GM18861 (cell line): ENCODE results near the gene ZC3H12C.
A peak's percentile ranks its signal among the peaks of the same experiment; 100 is the strongest.

Source experiments
- ATAC-seq: cut with Tn5 transposase; IDR thresholded peaks from one replicate; pipeline ENCODE4 v1.9.1; 2021; ENCODE audit not compliant: unreplicated experiment

ZC3H12C gene

DNA sequence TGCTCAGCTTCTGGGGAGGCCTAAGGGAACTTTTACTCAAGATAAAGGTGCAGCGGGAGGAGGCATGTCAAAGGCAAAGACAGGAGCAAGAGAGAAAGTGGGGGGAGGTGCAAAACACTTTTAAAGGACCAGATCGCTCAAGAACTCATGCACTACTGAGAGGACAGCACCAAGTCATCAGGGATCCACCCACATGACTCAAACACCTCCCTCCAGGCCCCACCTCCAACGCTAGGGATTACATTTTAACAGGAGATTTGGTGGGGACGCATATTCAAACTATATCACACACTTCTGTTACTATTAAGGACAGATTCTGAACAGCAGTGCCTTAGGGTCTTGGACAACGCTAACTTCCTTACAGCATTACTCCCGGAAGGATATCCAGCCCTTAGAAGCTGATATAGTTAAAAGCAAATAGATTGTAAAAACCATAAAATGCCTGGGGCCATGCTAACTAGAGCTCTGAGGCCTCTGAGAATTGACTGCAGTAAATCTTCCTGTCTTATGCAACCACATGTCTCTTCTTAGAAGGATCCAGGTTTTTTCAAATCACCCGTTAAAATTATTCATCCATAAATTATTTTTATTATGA is 16.7 kb upstream of the ZC3H12C start:
- no peak for ATAC-seq

- peak; percentile 20 for ATAC-seq
These were observed 15.8 kb upstream of the ZC3H12C start for GRCh38 chr11:110077346-110077745.

DNA sequence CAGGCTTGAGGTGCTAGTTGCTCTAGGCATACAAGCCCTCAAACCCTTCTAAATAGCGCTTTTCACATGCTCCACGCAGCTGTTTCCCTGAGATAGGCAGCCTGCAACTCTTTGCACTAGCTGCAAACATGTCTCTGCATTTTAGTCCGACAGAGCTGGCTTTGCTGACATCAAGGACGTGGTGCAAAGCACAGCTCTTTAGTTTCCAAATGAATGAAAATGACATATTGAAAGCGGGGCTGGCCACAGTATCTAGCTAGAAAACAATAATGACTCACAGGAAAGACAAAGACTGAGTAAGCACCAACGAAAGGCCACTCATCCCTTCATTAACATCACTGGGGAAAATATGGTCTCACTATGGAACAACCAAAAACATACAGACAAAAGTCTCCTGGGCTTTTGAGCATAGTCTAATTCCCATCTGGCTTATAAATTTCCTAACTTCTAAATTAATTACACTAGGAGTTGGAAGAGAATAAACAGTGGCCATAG is 15.3 kb upstream of the ZC3H12C start:
- peak; percentile 84 for ATAC-seq

GRCh38 chr11:110078923-110079544 is 14.2 kb upstream of the ZC3H12C start:
- no peak for ATAC-seq

DNA sequence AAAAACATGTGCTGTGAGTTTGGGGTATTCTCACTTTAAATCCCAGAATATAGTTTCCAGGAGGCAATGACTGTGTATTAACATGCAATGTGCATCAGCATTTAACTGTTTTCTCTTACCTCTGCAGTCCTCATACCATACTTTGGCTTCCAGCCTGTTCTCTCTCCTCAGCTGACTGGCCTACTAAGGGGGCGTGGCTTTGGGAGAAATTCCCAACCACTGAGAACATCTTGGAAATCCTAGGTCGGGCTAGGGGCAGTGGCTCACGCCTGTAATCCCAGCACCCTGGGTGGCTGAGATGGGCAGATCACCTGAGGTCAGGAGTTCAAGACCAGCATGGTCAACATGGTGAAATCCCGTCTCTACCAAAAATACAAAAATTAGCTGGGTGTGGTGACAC is 13.5 kb upstream of the ZC3H12C start:
- ATAC-seq, result no peak

DNA sequence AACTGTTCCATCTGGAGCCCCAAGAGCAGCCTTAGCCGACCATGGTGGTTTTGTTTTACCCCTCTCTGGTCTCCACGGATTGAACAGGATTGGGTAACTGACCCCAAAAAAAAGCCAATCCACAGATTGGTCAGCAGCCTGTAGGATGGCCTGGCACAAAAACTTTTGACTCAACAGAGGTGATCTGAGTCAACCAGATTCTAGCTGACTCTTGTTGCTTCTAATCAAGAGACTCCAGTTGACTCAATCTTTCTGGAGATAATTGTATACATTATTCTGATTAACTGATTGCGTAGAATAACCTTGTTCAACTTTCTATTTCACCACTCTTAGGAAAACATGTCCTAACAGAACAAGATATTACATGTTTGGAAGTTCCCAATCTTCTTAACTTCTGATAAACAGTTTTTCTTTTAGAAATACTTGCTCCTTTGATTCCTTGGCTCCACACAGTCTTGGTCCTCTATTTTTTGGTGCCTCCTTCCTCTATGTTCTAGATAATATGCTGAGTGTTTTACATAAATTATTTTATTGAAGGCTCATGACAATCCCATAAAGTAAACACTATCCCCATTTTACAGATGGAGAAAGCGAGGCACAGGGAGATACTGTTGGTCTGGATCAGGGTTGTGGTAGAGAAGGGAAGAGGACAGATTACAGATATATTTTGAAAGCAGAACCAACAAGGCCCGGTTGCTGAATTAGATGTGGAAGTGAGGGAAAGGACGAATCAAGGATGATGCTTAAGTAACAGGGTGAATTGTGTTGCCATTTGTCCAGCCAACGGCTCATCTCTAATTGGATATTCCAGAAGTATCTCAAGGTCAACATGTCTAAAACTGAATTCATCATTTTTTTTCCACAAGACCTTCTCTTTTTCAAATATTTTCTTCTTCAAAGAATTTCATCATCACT is 11.5 kb upstream of the ZC3H12C start:
- ATAC-seq, result no peak

- ATAC-seq, result no peak
These were observed 10.3 kb upstream of the ZC3H12C start for GRCh38 chr11:110082899-110083298.

GRCh38 chr11:110085255-110085838 is 7.8 kb upstream of the ZC3H12C start:
- no peak for ATAC-seq

DNA sequence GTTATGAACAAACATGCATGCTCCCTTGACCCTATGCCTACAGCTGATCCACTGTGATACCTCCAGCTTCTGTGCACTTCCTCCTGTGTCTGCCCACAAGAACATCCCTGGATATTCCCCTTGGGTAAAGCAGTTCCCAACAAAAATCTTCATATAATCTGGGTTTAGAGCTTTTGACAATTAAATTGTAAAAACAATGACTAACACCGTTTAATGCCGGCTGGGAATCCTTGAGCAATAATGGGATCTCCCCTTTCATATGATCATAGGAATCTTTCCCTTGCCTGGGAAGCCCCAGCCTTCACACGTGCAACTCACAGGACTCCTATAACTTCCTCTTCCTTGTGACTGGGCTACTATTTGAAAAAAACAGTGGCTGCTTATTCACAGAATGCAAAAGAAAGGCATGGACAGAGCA is 6.3 kb upstream of the ZC3H12C start:
- no peak for ATAC-seq

GRCh38 chr11:110087812-110088534 is 5.2 kb upstream of the ZC3H12C start:
- no peak for ATAC-seq

- ATAC-seq, result no peak
These were observed 4.5 kb upstream of the ZC3H12C start for GRCh38 chr11:110088535-110089344.

DNA sequence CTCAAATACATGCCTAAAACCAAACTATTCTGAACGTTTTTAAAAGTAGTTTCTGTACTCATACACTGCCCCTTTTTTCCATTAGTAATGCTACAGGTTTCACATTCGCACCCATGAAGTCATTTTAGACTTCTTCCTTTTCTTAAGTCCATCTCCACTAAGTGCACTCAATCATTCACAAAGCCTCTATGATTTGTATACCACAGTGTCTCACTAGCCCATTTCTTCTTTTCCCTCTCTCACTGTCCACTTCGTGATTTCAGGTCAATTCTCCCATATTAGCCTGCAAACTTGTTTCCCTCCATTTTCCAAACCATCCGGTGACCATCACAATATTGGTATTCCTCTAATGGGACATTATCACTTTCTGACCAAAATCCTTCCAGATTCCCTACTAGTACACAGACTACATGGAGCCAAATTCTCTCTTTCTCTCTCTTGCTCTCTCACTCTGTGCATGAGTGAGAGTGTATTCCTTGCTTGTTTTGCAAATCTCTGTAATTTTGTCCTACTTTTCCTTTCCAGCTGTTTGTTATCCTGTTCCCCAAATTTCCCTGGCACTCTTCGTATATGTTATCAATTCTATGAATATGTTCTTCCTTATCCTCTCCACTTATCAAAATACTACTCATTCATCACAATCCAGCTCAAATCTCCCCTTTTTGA is 3.4 kb upstream of the ZC3H12C start:
- ATAC-seq, result peak; percentile 37

DNA sequence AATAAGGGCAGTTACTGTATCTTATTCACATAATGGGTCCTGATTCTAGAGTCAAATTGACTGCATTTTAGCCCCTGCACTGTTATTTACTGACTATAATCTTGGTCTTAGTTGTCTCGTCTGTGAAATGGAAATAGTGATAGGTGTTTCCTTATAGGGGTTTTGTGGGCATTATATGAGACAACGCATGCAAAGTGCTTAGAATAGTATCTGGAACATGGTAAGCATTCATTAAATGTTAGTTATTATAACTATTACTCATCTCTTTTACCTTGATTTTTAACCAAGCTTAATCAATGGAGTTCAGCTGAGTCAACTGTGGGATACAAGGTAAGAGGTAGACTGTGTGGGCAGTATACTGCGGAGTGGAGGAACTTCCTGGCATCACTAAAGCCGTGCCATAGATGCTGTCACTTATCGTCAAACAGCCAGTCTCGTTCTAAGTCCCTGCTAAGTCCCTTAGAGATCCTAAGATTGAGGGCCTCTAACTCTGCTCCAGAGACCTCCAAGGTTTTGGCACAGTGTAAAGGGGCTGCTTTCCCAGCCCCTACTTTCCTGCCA is 2.6 kb upstream of the ZC3H12C start:
- no peak for ATAC-seq

- ATAC-seq, result no peak
These were observed 1.1 kb upstream of the ZC3H12C start for GRCh38 chr11:110092111-110092514.

- ATAC-seq, result no peak
These were observed 460 bp downstream of the ZC3H12C start for GRCh38 chr11:110093407-110094297.

- ATAC-seq, result no peak
These were observed 1.4 kb downstream of the ZC3H12C start for GRCh38 chr11:110094298-110095285.

DNA sequence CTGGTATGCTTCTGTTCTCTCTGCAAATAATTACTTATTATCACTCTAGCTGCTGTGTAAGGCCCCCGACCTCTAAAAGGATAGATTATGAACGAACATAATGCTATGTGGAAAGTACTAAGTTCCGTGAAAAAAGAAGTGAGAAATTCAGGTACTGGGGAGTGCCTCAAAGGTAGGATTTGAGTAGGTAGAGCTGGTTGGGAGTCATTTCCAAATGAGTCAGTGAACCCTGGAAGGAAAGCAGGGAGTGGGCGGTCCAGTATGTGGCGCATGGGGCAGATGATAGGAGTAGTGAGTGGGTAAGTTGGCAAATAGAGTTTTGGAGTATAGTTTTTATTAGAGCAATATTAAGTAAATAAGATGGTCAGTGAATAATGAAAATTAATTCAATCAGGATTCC is 2.4 kb downstream of the ZC3H12C start:
- ATAC-seq, result no peak
